DOHH2 (cell line): ENCODE data around the gene FSHR.

Source experiments
- H3F3A ChIP-seq: fragments of 200-600 bp; sonication (generic), shearing (Covaris generic); 2 replicates; pipeline ENCODE4 v1.6.0; 2016; ENCODE audit warnings: antibody characterized with exemption, mild to moderate bottlenecking; ENCODE audit not compliant: control insufficient read depth, insufficient read depth
- H3K27ac ChIP-seq: fragments of 200-600 bp; sonication (generic); 2 replicates; pipeline ENCODE4 v1.5.1; 2014; ENCODE audit warnings: low read depth, mild to moderate bottlenecking, low read length, moderate library complexity
- H3K27me3 ChIP-seq: fragments of 200-600 bp; sonication (generic); 2 replicates; pipeline ENCODE4 v1.6.1; 2014; ENCODE audit warnings: mild to moderate bottlenecking, low read length, mixed read lengths; ENCODE audit not compliant: control insufficient read depth
- H3K36me3 ChIP-seq: fragments of 200-600 bp; sonication (generic); 2 replicates; pipeline ENCODE4 v1.6.1; 2014; ENCODE audit warnings: mild to moderate bottlenecking, low read length, moderate library complexity, mixed read lengths; ENCODE audit not compliant: control insufficient read depth
- H3K4me1 ChIP-seq: fragments of 200-600 bp; sonication (generic); 2 replicates; pipeline ENCODE4 v1.6.1; 2014; ENCODE audit warnings: mild to moderate bottlenecking, low read length, mixed read lengths; ENCODE audit not compliant: control insufficient read depth
- H3K4me2 ChIP-seq: fragments of 200-600 bp; sonication (generic); 2 replicates; pipeline ENCODE4 v1.6.0; 2014; ENCODE audit warnings: mild to moderate bottlenecking, low read length, moderate library complexity
- H3K4me3 ChIP-seq: fragments of 200-600 bp; sonication (generic); 2 replicates; pipeline ENCODE4 v1.5.1; 2014; ENCODE audit warnings: mild to moderate bottlenecking, low read length, mixed read lengths
- H3K79me2 ChIP-seq: fragments of 200-600 bp; sonication (generic); 2 replicates; pipeline ENCODE4 v1.6.1; 2014; ENCODE audit warnings: mild to moderate bottlenecking, low read length, mixed read lengths; ENCODE audit not compliant: control insufficient read depth
- H3K9me2 ChIP-seq: fragments of 200-600 bp; sonication (generic); replicated peaks from 2 replicates; pipeline ENCODE4 v1.6.1; 2014; ENCODE audit warnings: mild to moderate bottlenecking, low read length, mixed read lengths; ENCODE audit not compliant: control insufficient read depth
- H3K9me3 ChIP-seq: fragments of 200-600 bp; sonication (generic); 2 replicates; pipeline ENCODE4 v1.6.1; 2014; ENCODE audit warnings: antibody characterized with exemption, low read length, mixed read lengths; ENCODE audit not compliant: control insufficient read depth, insufficient read depth
- H4K20me1 ChIP-seq: fragments of 200-600 bp; sonication (generic); 2 replicates; pipeline ENCODE4 v1.6.0; 2014; ENCODE audit warnings: low read depth, mild to moderate bottlenecking, antibody characterized with exemption, low read length, moderate library complexity; ENCODE audit not compliant: control insufficient read depth, insufficient read depth
- EZH2phosphoT487 ChIP-seq: fragments of 200-600 bp; sonication (generic); IDR thresholded peaks from 2 replicates; pipeline ENCODE4 v1.6.1; 2017; ENCODE audit warnings: borderline replicate concordance, mild to moderate bottlenecking, antibody characterized with exemption, low read length, moderate library complexity, mixed read lengths
- TF ChIP-seq, protein P1 (sequence below): fragments of 200-600 bp; sonication (generic); IDR thresholded peaks from one replicate; pipeline ENCODE4 v1.5.1; 2014; ENCODE audit warnings: antibody characterized with exemption, mild to moderate bottlenecking, low read depth, low read length; ENCODE audit not compliant: poor library complexity, severe bottlenecking

FSHR gene

DNA sequence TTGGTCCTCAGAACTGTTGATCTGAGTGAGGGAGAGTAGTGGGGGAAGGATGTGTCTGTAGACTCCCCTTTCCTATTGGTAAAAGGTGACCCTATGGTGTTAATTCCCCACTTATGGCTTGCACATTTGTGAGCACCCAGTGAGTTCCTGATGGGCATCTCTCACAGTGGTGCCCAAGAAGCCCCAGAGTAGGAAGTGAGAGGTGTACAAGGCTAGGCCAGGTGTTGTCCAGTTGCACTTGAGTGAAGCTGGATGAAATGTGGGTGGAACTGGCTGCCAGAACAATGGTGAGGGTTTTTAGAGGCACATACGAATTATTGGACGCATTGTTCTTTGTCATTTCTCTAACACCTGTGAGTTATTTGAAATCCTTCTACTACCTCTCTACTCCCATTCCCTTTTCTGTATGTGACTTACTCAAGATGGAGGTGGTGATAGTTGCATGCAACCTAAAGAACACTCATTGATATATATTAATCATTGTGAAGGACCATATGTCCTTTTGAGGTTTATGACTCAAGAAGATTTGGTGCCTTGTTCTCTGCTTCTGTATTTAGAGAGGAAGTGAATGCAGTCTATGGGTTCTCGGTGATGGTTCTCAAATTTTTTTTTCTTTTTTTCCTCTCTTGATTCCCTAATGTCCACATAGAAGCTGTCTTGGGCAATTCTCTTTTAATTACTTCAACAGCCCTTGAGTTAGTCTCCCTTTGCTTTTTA is 162.7 kb downstream of the FSHR start:
- no peaks in the 10 kb centered on the region for H3F3A ChIP-seq
- no peaks in the 10 kb centered on the region for H3K36me3 ChIP-seq
- no peak overlapping the region for H3K27ac ChIP-seq
- no peaks in the 10 kb centered on the region for H3K4me1 ChIP-seq
- H4K20me1 ChIP-seq, result no peaks in the 10 kb centered on the region
- TF ChIP-seq EZH2phosphoT487, result no peak
- TF ChIP-seq, protein P1, sequence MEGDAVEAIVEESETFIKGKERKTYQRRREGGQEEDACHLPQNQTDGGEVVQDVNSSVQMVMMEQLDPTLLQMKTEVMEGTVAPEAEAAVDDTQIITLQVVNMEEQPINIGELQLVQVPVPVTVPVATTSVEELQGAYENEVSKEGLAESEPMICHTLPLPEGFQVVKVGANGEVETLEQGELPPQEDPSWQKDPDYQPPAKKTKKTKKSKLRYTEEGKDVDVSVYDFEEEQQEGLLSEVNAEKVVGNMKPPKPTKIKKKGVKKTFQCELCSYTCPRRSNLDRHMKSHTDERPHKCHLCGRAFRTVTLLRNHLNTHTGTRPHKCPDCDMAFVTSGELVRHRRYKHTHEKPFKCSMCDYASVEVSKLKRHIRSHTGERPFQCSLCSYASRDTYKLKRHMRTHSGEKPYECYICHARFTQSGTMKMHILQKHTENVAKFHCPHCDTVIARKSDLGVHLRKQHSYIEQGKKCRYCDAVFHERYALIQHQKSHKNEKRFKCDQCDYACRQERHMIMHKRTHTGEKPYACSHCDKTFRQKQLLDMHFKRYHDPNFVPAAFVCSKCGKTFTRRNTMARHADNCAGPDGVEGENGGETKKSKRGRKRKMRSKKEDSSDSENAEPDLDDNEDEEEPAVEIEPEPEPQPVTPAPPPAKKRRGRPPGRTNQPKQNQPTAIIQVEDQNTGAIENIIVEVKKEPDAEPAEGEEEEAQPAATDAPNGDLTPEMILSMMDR, result no peak
- H3K4me3 ChIP-seq, result no peak overlapping the region
- H3K9me2 ChIP-seq, result no peaks in the 10 kb centered on the region
- no peak overlapping the region for H3K4me2 ChIP-seq
- H3K27me3 ChIP-seq, result no peaks in the 10 kb centered on the region
- H3K79me2 ChIP-seq, result no peaks in the 10 kb centered on the region
- no peaks in the 10 kb centered on the region for H3K9me3 ChIP-seq

DNA sequence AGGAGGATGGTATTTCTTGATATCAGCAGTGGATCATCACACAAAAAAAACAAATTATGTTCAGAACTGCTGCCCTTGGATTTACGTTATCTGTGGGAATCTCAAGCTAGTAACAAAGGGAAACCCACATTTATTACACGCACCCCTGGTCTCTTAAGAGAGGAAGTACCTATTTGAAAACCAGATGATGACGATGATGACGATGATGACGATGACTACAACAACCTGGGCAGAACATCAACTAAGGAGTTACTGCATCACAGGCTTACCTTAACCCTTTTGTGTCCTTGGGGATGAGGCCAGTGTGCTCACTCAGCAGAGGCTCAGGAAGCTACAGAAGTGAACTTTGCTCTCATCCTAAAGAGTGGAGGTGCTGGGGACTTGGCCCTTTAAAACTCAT is 169.4 kb downstream of the FSHR start:
- H3K79me2 ChIP-seq, result no peaks in the 10 kb centered on the region
- no peaks in the 10 kb centered on the region for H3K36me3 ChIP-seq
- no peak overlapping the region for H3K4me3 ChIP-seq
- TF ChIP-seq EZH2phosphoT487, result no peak
- TF ChIP-seq, protein P1, result no peak
- no peaks in the 10 kb centered on the region for H3K4me1 ChIP-seq
- no peak overlapping the region for H3K4me2 ChIP-seq
- no peaks in the 10 kb centered on the region for H3K9me3 ChIP-seq
- H3F3A ChIP-seq, result no peaks in the 10 kb centered on the region
- no peaks in the 10 kb centered on the region for H4K20me1 ChIP-seq
- no peak overlapping the region for H3K27ac ChIP-seq
- H3K9me2 ChIP-seq, result no peaks in the 10 kb centered on the region
- H3K27me3 ChIP-seq, result no peaks in the 10 kb centered on the region

DNA sequence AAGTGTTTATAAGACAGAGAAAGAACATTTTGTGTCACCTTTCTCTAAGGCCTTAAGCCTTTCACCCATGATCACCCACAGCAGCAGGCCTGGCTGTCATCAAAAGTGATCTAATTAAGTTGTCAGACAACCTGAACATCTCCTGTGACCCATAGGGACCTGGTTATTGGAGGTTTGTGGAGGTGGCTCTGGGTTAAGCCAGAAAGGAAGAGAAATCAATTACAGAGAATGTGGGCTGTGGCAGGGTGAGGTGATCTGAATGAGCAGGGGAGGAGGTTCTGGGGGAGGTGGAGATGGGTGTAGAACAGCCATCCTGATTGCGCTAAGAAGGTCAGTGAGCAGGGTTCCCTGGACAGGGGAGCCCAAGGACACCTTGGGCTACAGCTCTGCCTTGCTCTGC is 170.8 kb downstream of the FSHR start:
- Histone ChIP-seq H3K9me2 (no peaks in the 10 kb centered on the region), H3F3A (no peaks in the 10 kb centered on the region), H3K4me1 (no peaks in the 10 kb centered on the region), H3K79me2 (no peaks in the 10 kb centered on the region), H3K4me2 (no peak overlapping the region), H4K20me1 (no peaks in the 10 kb centered on the region), H3K27ac (no peak overlapping the region), H3K4me3 (no peak overlapping the region), H3K27me3 (no peaks in the 10 kb centered on the region), H3K36me3 (no peaks in the 10 kb centered on the region), H3K9me3 (no peaks in the 10 kb centered on the region)
- TF ChIP-seq EZH2phosphoT487, result no peak
- TF ChIP-seq, protein P1, result no peak
